LNCAP (cell line): ENCODE measurements around the gene SMG7.

Experiments used
- CTCF ChIP-seq: fragments of 450-650 bp; IDR thresholded peaks from 2 replicates; pipeline ENCODE4 v1.5.1; 2017; ENCODE audit warnings: mild to moderate bottlenecking

SMG7 gene

GRCh38 chr1:183600136-183600535 is 127.8 kb downstream of the SMG7 start:
- TF ChIP-seq CTCF: no peak

GRCh38 chr1:183600634-183601033 is 128.3 kb downstream of the SMG7 start:
- no peak for TF ChIP-seq CTCF

- TF ChIP-seq CTCF: no peak
Measured at GRCh38 chr1:183602510-183602909, 130.2 kb downstream of the SMG7 start.
